Prostate gland (tissue), 2 donors: ENCODE results near the gene TAOK1.

ENCODE experiments used
- CTCF ChIP-seq, 4 experiments: fragments of 200-600 bp in 2 of 4; fragments of 450-650 bp in 2 of 4; sonication (generic) in 2 of 4; IDR thresholded peaks; 1 replicate in 3 of 4; 2 replicates in 1 of 4; pipeline ENCODE4 v1.5.1; 2016 to 2019; ENCODE audit warnings: antibody characterized with exemption in 4 of 4, mild to moderate bottlenecking in 2 of 4, moderate library complexity in 2 of 4
- POLR2AphosphoS5 ChIP-seq: sonication (generic); formaldehyde crosslinking; IDR thresholded peaks from one replicate; pipeline ENCODE4 v1.6.1; 2017; ENCODE audit warnings: antibody characterized with exemption

DNA sequence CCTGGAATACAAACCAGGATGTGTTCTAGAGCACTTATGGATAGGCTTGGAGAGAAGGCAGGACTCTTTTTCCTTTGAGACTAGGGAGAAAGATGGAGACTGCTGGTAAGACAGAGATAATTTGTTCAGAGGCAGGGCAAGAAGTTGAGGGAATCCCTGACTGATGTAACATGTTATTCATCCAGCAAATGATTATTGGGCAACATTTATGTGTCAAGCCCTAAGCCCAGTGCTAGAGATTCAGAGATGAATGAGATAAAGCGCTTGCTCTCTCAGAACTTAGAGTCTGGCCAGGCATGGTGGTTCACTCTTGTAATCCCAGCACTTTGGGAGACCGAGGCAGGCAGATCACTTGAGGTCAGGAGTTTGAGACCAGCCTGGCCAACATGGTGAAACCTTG, 48.4 kb upstream of the TAOK1 start:
- TF ChIP-seq CTCF (IDR thresholded peaks at IDR 0.05) (no peak), POLR2AphosphoS5 (no peak)
